Head of caudate nucleus (tissue), 42 donors: ENCODE data around the gene SETD4.
A peak's percentile ranks its signal among the peaks of the same experiment; 100 is the strongest.
"Not testable (repeated sequence)": the region's sequence is repeated elsewhere in the genome, so short reads cannot be mapped to it uniquely, and the experiment has no call there.

Experiments
- DNase-seq, 42 donors: peaks; one replicate each; pipeline versions ENCODE4 v3.0.0 to v3.0.0-alpha.2; 2020 to 2021; ENCODE audit warnings: mixed read lengths in 7 of 42
- intact Hi-C: fragments of 100-400 bp; cut with DNase I; formaldehyde crosslinking; loops from one replicate; pipeline ENCODE4 v1.15.0; 2022

Gene SETD4

DNA sequence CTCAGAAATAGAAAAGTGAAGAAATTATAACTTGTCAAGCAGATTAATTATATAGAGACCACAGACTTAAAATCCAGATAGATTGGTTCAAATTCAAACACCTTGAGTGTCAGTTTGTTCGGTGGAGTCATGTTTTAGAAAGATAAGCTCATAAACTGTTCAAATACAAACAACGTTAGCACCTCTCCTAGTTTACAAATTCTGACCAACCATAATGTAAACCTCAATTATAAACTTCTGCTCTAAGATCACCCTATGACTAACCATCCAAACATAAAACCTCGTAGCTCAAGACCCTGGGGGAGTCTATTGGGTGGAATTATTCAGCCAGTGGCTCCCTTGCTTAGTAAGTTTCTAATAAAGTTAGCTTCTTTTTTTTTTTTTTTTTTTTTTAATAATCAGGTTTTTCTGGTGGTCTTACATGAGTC is 21.9 kb upstream of the SETD4 start:
- intact Hi-C loops = no loop called here
- no peak for DNase-seq

DNA sequence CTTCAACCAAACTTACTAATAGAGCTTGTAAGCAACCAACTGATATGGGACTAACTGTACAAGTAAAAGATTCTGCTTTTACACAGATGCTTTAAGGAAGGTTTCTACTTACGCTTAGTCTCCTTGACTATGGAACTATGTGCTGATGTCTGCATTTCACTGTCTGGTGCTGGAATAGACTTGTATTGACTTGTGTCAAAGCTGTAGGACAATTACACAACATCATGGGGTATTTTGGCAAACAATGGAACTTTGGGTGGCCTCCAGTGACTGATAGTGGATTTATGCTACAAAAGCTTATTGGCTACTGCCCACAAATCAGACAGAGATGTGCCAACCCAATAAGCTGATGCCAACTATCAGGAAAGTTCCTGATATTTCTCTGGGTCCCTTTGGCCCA is 20.1 kb upstream of the SETD4 start:
- intact Hi-C loops = no loop called here
- peak in 12 of 42 donors; percentile 21 to 83 (median 40) for DNase-seq

DNA sequence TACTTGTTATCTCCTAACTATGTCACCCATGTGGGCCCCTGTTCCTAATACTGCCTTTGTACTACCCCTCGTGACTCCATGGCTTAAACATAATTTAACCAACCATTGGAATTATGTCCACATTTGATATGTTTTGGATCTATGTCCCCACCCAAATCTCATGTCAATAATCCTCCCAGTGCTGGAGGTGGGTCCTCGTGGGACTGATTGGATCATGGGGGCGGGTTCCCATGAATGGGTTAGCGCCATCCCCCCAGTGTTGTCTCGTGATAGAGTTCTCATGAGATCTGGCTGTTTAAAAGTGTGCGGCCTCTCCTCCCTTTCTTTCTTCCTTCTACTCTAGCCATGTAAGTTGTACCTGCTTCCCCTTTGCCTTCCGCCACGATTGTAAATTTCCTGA is 19.3 kb upstream of the SETD4 start:
- no peak for DNase-seq
- intact Hi-C loops = no loop called here

DNA sequence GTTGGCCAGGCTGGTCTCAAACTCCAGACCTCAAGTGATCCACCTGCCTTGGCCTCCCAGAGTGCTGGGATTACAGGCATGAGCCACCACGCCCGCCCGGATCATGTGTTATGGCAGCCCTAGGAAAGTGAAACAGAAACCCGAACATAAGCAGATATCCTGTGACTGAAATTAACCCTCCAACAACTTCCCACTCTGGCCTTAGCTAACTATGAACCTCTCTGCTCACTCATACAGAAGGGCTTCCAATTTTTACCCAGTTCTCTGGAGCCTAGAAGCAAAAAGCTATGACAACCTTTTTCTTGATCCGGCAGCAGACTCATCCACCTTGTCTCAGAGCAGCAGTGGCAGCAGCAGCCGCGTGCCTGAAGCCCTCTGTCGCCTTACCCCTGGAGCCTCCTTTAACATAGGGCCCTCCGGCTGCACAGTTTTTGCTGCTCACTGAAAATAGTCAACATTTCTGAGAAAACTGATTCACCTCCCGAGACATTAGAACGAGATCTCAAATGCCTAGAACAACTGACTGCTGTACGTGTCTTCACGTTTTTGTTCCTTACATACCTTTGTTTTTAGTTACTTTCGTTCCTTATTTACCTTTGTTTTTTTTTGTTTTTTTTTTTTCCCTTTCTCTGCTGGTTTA is 18.8 kb upstream of the SETD4 start:
- intact Hi-C loops = no loop called here
- peak in 1 of 42 donors; percentile 51 for DNase-seq

DNA sequence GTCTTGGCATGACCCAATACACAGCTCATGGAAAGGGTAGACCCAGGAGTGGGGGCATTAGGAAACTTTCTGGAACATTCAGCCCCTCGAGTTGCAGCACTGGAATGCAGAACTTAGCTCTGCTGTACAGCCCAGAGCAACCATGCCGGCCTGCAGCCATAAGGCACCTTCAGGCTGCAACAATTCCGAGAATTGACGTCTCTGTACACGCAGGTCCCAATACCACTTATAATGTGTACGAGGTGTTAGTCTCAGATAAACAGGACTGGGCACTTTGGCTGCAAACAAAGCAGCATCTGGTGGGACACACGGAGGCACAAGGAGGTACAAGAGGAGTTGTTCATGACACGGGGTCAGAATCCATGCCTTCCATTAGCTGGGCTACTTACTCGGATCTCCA is 17.4 kb upstream of the SETD4 start:
- DNase-seq = no peak
- intact Hi-C loops = no loop called here

DNA sequence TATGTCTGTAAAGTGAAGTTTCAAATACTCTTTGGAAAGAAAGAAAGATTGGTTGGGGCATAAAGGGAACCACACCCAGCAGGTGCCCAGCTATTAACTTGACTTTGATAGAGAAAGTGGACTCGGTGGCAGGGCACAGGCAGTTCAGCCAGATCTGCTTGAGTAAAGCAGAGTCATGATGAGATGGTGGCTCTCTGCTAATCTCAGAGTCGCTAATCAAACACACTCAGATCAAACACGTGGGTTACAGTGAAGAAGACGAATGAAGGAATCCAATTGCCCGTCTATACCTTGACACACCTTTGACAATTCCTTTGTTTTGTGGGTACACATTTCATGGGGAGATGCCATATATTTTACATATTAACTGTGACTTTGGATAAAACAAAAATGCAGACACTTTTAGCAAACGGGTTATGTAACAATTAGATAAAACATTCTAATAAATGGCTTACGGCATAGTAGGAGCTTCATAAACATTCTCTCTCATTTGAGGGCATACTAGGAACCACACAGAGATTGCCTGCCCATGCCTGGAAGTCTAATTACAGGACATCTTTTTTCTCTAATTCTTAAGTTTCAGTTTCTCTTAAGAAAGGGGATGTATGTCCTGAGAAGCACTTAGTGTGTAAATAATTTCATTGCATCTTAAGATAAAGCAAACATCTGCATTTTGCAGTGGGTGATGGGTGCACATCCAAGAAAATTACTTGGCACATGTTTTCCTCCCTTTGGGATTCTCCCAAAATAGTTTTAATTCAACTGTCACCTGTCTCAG is 16.7 kb upstream of the SETD4 start:
- intact Hi-C loops = no loop called here
- no peak for DNase-seq

DNA sequence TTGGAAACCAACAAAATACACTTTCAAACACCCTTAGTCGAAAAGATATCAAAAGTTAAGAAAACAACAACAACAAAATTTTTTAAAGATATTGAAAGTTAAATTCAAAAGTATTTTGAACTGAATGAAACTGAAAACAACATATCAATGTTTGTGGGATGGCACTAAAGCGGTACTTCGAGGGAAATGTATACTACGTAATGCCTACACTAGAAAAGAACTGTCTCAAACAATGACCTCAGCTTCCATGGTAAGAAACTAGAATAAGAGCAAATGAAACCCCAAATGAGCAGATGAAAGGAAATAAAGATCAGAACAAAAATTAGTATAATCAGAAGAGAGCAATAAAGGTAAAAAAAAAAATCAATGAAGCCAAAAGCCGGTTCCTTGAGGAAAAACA is 15.6 kb upstream of the SETD4 start:
- DNase-seq = no peak
- intact Hi-C loops = no loop called here

DNA sequence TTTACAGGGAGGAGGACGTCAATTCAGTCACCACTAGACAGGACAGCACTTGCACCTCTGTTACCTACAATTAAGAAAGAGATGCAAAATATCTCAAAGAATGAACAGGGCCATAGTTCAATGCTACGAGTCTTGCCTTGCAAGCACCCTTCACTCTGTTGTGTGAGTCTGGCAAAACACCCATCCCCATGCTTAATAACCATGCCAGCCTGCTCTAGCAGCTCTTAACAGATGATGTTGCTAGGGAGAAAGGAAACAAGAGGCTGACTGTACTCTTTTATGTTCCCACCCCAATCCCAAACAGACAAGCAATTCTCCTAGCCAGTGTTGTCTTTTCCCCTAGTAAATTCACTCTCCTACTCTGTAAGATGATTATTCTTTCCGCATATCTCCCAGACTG is 14.8 kb upstream of the SETD4 start:
- intact Hi-C loops = no loop called here
- peak in 40 of 42 donors; percentile 19 to 88 (median 70) for DNase-seq

DNA sequence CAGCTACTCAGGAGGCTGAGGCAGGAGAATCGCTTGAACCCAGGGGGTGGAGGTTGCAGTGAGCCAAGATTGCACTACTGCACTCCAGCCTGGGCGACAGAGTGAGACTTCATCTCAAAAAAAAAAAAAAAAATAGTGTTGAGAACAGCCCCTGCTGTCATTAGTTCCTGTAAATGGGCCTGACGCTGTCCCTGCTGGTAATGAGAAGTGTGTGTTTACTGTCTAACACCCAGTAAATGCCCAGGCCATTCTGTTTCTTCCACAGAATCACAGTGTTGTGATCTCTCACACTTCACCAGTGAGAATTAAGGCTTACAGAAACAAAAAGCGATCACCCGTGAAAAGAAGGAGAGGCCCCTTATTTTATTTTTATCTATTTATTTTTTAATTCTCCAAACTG is 13.6 kb upstream of the SETD4 start:
- peak in 3 of 42 donors; percentile 12 to 56 (median 54) for DNase-seq
- intact Hi-C loops = not testable (repeated sequence)

DNA sequence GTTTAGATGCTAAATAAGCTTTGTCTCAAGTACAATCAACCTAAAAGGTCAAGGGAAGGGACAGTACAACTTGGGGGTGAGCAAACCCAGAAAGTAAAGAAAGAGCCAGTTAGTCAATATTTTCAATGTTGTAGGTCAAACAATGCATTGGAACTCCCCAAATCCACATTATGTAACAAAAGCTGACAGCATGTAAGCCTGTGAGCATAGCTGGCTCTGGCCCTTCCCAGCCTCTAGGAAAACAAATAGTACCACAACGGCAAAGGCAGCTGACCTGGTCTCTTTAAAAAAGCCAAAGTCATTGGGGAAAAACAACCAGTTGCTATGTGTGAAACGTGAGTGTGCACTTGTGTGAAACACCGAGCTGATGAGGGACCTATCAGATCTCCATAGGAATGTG is 12.9 kb upstream of the SETD4 start:
- intact Hi-C loops = no loop called here
- DNase-seq = peak in 4 of 42 donors; percentile 27 to 54 (median 42)

DNA sequence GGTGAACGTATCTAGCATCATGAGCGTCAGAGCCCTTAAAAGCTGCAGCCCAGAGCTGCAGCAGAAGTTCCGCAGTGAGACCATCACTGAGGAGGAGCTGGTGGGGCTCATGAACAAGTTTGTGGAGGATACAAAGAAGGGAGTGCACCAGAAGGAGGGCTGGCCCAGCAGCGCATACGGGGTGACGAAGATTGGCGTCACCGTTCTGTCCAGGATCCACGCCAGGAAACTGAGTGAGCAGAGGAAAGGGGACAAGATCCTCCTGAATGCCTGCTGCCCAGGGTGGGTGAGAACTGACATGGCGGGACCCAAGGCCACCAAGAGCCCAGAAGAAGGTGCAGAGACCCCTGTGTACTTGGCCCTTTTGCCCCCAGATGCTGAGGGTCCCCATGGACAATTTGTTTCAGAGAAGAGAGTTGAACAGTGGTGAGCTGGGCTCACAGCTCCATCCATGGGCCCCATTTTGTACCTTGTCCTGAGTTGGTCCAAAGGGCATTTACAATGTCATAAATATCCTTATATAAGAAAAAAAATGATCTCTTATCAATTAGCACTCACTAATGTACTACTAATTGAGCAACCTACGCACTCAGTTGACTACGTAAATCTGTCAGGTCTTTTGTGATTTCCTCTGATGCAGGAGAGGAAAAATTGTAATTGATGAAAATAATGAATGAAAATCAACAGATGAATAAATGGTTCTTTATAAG is 12.3 kb upstream of the SETD4 start:
- peak in 22 of 42 donors; percentile 16 to 70 (median 44) for DNase-seq
- intact Hi-C loops = no loop called here

DNA sequence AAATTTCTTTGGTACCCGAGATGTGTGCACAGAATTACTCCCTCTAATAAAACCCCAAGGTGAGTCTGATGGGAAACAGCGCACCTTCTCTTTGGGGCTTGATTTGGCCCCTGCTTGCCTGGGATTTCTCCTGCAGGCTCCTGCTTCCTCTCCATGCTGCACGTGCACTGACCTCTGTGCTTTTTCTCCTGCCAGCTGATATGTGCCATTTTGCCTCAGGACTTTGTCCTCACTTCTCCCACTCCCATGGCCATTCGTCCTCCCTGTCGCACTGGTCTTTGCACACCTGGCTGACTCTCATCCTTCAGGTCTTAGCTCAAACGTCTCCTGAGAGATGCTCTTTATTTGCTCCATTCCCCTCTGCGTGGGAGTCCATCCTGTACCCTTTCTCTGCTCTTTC is 10.7 kb upstream of the SETD4 start:
- DNase-seq = no peak
- intact Hi-C loops = no loop called here

DNA sequence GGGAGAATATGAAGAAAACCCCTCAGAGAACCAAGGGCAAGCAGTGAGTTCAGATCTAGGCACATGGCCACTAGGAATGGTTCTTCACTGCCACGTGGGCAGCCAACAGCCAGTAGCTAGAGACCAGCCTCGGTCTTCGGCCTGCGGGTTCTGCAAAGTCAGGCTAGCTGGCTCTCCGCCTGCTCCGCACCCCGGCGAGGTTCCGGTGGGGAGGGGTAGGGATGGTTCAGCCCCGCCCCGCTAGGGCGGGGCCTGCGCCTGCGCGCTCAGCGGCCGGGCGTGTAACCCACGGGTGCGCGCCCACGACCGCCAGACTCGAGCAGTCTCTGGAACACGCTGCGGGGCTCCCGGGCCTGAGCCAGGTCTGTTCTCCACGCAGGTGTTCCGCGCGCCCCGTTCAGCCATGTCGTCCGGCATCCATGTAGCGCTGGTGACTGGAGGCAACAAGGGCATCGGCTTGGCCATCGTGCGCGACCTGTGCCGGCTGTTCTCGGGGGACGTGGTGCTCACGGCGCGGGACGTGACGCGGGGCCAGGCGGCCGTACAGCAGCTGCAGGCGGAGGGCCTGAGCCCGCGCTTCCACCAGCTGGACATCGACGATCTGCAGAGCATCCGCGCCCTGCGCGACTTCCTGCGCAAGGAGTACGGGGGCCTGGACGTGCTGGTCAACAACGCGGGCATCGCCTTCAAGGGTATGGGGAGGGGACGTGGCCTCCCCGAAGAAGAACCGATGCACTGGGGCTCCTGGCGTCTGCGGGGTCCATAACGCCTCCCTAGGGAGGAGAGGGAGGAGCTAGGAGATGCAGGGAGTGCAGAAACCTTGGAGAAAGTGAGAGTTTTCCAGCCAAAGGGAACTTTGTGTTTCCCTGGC is 9.6 kb upstream of the SETD4 start, which contains the start of gene CBR1:
CBR1 (plus strand) TSS at position 312 of the 871 bp plus-strand sequence; CDS start at position 404, 92 bp downstream.
- intact Hi-C loops = no loop called here
- DNase-seq = peak; percentile 94 to 99 (median 98)

DNA sequence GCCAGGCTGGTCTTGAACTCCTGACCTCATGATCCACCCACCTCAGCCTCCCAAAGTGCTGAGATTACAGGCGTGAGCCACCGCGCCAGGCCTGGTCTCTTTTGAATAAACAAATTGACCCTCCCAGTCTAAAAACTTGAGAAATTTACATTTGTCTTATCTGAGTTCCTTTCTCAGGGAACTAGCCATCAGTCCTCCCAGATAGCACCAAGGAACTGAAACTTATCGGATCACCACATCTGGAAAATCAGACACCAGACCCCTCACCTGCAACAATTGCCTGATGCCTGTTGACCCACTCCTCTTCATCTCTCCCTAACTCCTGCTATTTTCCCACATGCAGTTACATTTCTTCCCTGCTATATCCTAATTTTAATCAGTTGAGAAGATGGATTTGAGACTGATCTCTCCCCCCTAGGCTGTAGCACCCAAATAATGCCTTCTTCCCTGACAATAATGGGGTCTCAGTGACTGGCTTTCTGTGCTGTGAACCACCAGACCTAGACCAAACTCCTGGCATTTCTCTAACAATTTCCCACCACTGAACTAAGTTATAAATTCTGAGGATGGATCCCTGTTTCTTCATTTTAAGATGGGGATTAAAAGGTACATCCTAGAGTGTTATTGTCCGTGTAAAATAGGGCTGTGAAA is 8.5 kb upstream of the SETD4 start:
- intact Hi-C loops = no loop called here
- DNase-seq = peak in 1 of 42 donors; percentile 11

DNA sequence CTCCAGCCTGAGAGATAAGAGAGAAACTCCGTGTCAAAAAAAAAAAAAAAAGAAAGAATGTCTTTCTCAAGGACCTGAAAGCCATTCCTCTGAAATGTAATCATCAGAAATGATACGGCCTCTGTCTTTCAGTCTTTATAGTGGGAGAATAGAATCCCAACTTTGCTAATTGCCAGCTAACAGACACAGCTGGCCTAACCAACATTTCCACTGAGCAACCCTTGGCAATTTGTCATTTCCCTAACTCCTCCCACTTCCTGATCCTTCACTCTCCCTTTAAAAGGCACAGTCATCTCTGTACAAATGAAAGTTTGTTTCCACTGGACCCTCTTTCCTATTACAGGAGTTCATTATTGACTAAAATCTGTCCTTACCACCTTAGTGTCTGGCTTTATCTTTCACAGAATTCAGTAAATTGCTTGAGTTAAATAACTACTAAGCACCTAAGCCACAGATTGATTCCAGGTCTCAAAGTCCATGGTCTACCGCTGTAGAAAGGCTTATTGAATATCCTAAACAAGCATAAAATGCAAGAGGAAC is 5.2 kb upstream of the SETD4 start:
- peak in 1 of 42 donors; percentile 43 for DNase-seq
- intact Hi-C loops = no loop called here

DNA sequence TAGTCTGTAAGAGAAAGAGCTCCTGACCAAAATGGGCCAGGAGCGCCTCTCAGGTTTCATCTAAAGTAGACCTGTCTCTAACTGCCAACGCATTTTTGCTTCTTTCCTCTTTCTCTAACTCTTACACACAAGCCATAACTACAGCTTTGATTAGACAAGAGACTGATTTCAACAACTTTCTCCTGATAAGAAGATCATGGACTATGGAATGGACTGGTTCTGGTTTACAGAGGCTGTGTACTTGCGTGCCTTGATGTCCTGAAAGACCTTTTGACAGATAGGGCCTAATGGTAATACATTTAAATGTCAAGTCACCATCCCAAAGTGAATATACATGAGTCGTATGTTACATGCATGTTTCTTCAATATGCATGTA is 3.7 kb upstream of the SETD4 start:
- no peak for DNase-seq
- intact Hi-C loops = loop anchor here (5.0 kb wide), 1 partner anchor 43 kb away; no protein-coding TSS in a partner anchor

DNA sequence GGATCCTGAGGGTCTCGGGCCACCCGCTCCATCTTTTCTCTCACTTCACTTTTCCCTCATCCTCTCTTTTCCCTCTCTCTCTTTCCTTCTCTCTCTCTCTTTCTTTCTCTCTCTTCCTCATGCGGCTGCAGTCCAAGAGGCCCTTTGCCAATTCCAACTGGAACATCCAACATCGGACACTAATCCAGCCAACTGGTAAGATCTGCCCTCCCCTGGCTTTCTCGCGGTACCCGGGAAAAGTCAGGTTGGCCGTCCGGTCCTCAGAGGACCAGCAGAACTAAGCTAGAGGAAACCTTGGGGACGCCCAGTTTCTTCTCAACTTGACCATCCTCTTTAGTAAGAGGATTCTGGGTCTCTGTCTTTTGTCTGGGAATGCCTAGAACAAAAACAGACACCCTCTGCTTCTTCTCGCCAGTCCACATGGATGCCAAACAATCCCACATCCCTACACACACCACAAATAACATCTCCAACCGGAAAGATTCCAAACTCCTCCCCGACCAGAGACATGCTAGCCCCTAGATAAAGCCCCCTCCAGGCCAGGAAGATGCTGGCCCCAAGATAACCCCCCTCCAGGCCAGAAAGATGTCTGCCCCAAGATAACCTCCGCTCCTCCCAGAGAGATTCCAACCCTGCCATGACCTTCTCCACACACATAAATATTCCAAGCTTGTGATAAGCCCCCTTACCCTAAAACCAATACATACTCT is 3.2 kb upstream of the SETD4 start:
- intact Hi-C loops = loop anchor here (5.0 kb wide), 1 partner anchor 44 kb away; no protein-coding TSS in a partner anchor
- peak in 1 of 42 donors; percentile 31 for DNase-seq
